Sciatic nerve (tissue), 2 donors: ENCODE measurements around the gene TAF1A. TPM values are rescaled to one million over a fixed set of nuclear protein-coding genes. Genes with fewer than 3 reads are reported as not detected.
"Not testable (repeated sequence)": the region's sequence is repeated elsewhere in the genome, so short reads cannot be mapped to it uniquely, and the experiment has no call there.

Experiments used
- ATAC-seq: fragments of 200-7000 bp; cut with Tn5 transposase; one replicate; pipeline ENCODE4 v1.9.1; 2020; ENCODE audit warnings: mild to moderate bottlenecking, moderate library complexity
- DNase-seq: peaks from one replicate; pipeline ENCODE4 v3.0.0-alpha.2; 2020; ENCODE audit warnings: low spot score
- intact Hi-C: fragments of 100-400 bp; cut with DNase I; formaldehyde crosslinking; loops from one replicate; pipeline ENCODE4 v1.14.2; 2022
- total RNA-seq: library from RNA; stranded (reverse); fragmentation: NEBNext Ultra II Directional; extraction: Animal tissue kit (Norgen Biotek cat#: 25700); gene quantifications from one replicate; pipeline ENCODE4 v1.2.1, GENCODE V29; 2021
- donor health status: DM: no; HTN: no; CAD: no.
- donor health status: DM: no; HTN: no; CAD: no.

The TAF1A gene
- 10.7 TPM for total RNA-seq

GRCh38 chr1:222589462-222590302 lies at the start of gene TAF1A:
TSS of gene TAF1A (minus strand) at chr1:222589933.
- peak; percentile 92 for DNase-seq
- intact Hi-C loops, result no loop called here
- peak; percentile 98 for ATAC-seq

GRCh38 chr1:222634180-222635013 lies 44.7 kb upstream of the TAF1A start:
- ATAC-seq (peak; percentile 82), DNase-seq (peak; percentile 65)
- intact Hi-C loops, result loop anchor here (10.0 kb wide), 1 partner anchor 170 kb away; no protein-coding TSS in a partner anchor

- DNase-seq (no peak), ATAC-seq (no peak)
- intact Hi-C loops, result loop anchor here (10.0 kb wide), 1 partner anchor 168 kb away; no protein-coding TSS in a partner anchor
Measured at GRCh38 chr1:222632749-222633148, 43.0 kb upstream of the TAF1A start.

- intact Hi-C loops, result loop anchor here (10.0 kb wide), 1 partner anchor 167 kb away; no protein-coding TSS in a partner anchor
- ATAC-seq (no peak), DNase-seq (no peak)
Measured at GRCh38 chr1:222631611-222632208, 42.0 kb upstream of the TAF1A start.

- DNase-seq, result no peak
- no peak for ATAC-seq
- intact Hi-C loops, result loop anchor here (10.0 kb wide), 1 partner anchor 165 kb away; no protein-coding TSS in a partner anchor
Measured at GRCh38 chr1:222629921-222630535, 40.3 kb upstream of the TAF1A start.

- intact Hi-C loops, result no loop called here
- ATAC-seq (peak; percentile 55), DNase-seq (no peak)
Measured at GRCh38 chr1:222627232-222627631, 37.5 kb upstream of the TAF1A start.

- DNase-seq (no peak), ATAC-seq (no peak)
- intact Hi-C loops, result no loop called here
Measured at GRCh38 chr1:222624214-222624613, 34.5 kb upstream of the TAF1A start.

- intact Hi-C loops, result no loop called here
Measured at GRCh38 chr1:222623458-222623857, 33.7 kb upstream of the TAF1A start.

GRCh38 chr1:222622765-222623164 lies 33.0 kb upstream of the TAF1A start:
- ATAC-seq (no peak), DNase-seq (no peak)

More at GRCh38 chr1:222623458-222623857, 33.7 kb upstream of the TAF1A start:
- ATAC-seq, result no peak
- no peak for DNase-seq

GRCh38 chr1:222620566-222620965 lies 30.8 kb upstream of the TAF1A start:
- intact Hi-C loops, result no loop called here
- DNase-seq, result no peak
- ATAC-seq, result no peak

More at GRCh38 chr1:222622765-222623164, 33.0 kb upstream of the TAF1A start:
- intact Hi-C loops, result no loop called here

GRCh38 chr1:222618880-222619596 lies 29.3 kb upstream of the TAF1A start:
- DNase-seq (peak; percentile 63), ATAC-seq (no peak)
- intact Hi-C loops, result no loop called here

GRCh38 chr1:222618001-222618879 lies 28.5 kb upstream of the TAF1A start, which contains the start of gene MIA3:
TSS of gene MIA3 (plus strand) at chr1:222618097. CDS start at chr1:222618111, 14 bp downstream.
- DNase-seq (peak; percentile 92), ATAC-seq (peak; percentile 78)
- intact Hi-C loops, result no loop called here

- intact Hi-C loops, result no loop called here
- ATAC-seq (peak; percentile 98), DNase-seq (peak; percentile 96)
Measured at GRCh38 chr1:222617367-222617951, 27.7 kb upstream of the TAF1A start.

- ATAC-seq (no peak), DNase-seq (no peak)
- intact Hi-C loops, result no loop called here
Measured at GRCh38 chr1:222616525-222616924, 26.8 kb upstream of the TAF1A start.

GRCh38 chr1:222613627-222614026 lies 23.9 kb upstream of the TAF1A start:
- intact Hi-C loops, result no loop called here
- ATAC-seq, result no peak

GRCh38 chr1:222610728-222611127 lies 21.0 kb upstream of the TAF1A start:
- no peak for ATAC-seq
- no peak for DNase-seq
- intact Hi-C loops, result no loop called here

More at GRCh38 chr1:222613627-222614026, 23.9 kb upstream of the TAF1A start:
- no peak for DNase-seq

- intact Hi-C loops, ATAC-seq, DNase-seq: not testable (repeated sequence)
Measured at GRCh38 chr1:222609111-222609510, 19.4 kb upstream of the TAF1A start.
